ENCODE measurements around the gene UBXN2A.
"Not testable (repeated sequence)": the region's sequence is repeated elsewhere in the genome, so short reads cannot be mapped to it uniquely, and the experiment has no call there.

UBXN2A gene

GRCh38 chr2:23940718-23941620 lies 706 bp downstream of the UBXN2A start:
- DNase-seq (ENCODE audit: low read depth) = peak; percentile 59

- no peak for DNase-seq (ENCODE audit: low read depth)
Measured at GRCh38 chr2:23941644-23942043, 1.4 kb downstream of the UBXN2A start.

- no peak for DNase-seq (ENCODE audit: low read depth)
Measured at GRCh38 chr2:23943666-23944065, 3.4 kb downstream of the UBXN2A start.

- DNase-seq (ENCODE audit: low read depth) = no peak
Measured at GRCh38 chr2:23944527-23944926, 4.3 kb downstream of the UBXN2A start.

GRCh38 chr2:23944976-23945375 lies 4.7 kb downstream of the UBXN2A start:
- peak; percentile 20 for DNase-seq (ENCODE audit: low read depth)

GRCh38 chr2:23947350-23947749 lies 7.1 kb downstream of the UBXN2A start:
- DNase-seq (ENCODE audit: low read depth) = no peak

- DNase-seq (ENCODE audit: low read depth) = not testable (repeated sequence)
Measured at GRCh38 chr2:23952558-23952957, 12.3 kb downstream of the UBXN2A start.

GRCh38 chr2:23953625-23954024 lies 13.4 kb downstream of the UBXN2A start:
- no peak for DNase-seq (ENCODE audit: low read depth)

GRCh38 chr2:23954325-23955014 lies 14.2 kb downstream of the UBXN2A start:
- no peak for DNase-seq (ENCODE audit: low read depth)

- DNase-seq (ENCODE audit: low read depth) = peak; percentile 3
Measured at GRCh38 chr2:23967846-23968245, 27.6 kb downstream of the UBXN2A start.

GRCh38 chr2:23976883-23977282 lies 36.6 kb downstream of the UBXN2A start:
- no peak for DNase-seq (ENCODE audit: low read depth)

- DNase-seq (ENCODE audit: low read depth) = peak; percentile 51
Measured at GRCh38 chr2:23988371-23988770, 48.1 kb downstream of the UBXN2A start.

GRCh38 chr2:23992931-23993330 lies 52.7 kb downstream of the UBXN2A start:
- DNase-seq (ENCODE audit: low read depth) = no peak

- DNase-seq (ENCODE audit: low read depth) = no peak
Measured at GRCh38 chr2:23993736-23994269, 53.5 kb downstream of the UBXN2A start.

GRCh38 chr2:23994567-23994966 lies 54.3 kb downstream of the UBXN2A start:
- no peak for DNase-seq (ENCODE audit: low read depth)

- no peak for DNase-seq (ENCODE audit: low read depth)
Measured at GRCh38 chr2:24007693-24008092, 67.4 kb downstream of the UBXN2A start.

- DNase-seq (ENCODE audit: low read depth) = no peak
Measured at GRCh38 chr2:24008672-24009366, 68.6 kb downstream of the UBXN2A start.

GRCh38 chr2:24009367-24009679 lies 69.1 kb downstream of the UBXN2A start:
- DNase-seq (ENCODE audit: low read depth) = no peak

GRCh38 chr2:24009680-24010476 lies 69.6 kb downstream of the UBXN2A start, which contains the start of gene MFSD2B:
Gene MFSD2B, plus strand, starts transcription at chr2:24010085. Its CDS starts 12 bp downstream, at chr2:24010097.
- no peak for DNase-seq (ENCODE audit: low read depth)

GRCh38 chr2:24010477-24011249 lies 70.4 kb downstream of the UBXN2A start:
- DNase-seq (ENCODE audit: low read depth) = no peak

Measured in ELR (cell line).